HFFc6 (cell line): ENCODE results near the gene KCNQ1. TPM values are rescaled to one million over a fixed set of nuclear protein-coding genes. Genes with fewer than 3 reads are reported as not detected.

Source experiments
- DNase-seq: peaks from one replicate; pipeline ENCODE4 v3.0.0-alpha.2; 2018
- H3K27ac Mint-ChIP-seq: 2 replicates; pipeline ENCODE4 v1.8.0; 2020; ENCODE audit warnings: mild to moderate bottlenecking, mixed read lengths
- H3K27me3 Mint-ChIP-seq: 2 replicates; pipeline ENCODE4 v1.8.0; 2021; ENCODE audit warnings: mild to moderate bottlenecking, moderate library complexity, mixed read lengths; ENCODE audit not compliant: insufficient read depth
- H3K36me3 Mint-ChIP-seq: 2 replicates; pipeline ENCODE4 v1.8.0; 2021; ENCODE audit warnings: low read depth, mixed read lengths
- H3K4me1 Mint-ChIP-seq: 2 replicates; pipeline ENCODE4 v1.8.0; 2020; ENCODE audit warnings: low read depth, mixed read lengths
- H3K4me3 Mint-ChIP-seq: 2 replicates; pipeline ENCODE4 v1.8.0; 2020; ENCODE audit warnings: mild to moderate bottlenecking, moderate library complexity, mixed read lengths
- H3K9me3 Mint-ChIP-seq: 2 replicates; pipeline ENCODE4 v1.8.0; 2020; ENCODE audit warnings: mild to moderate bottlenecking, mixed read lengths
- total RNA-seq, 6 experiments: library from RNA; stranded (reverse); fragmentation: NEBNext Ultra II Directional; extraction: Animal tissue kit (Norgen Biotek cat#: 25700); gene quantifications; 2 replicates in 1 of 6; 3 replicates in 5 of 6; pipeline ENCODE4 v1.2.3, GENCODE V29; 2021
- TF ChIP-seq, protein P1 (sequence below): fragments of 200-600 bp; sonication (generic); IDR thresholded peaks from 2 replicates; pipeline ENCODE4 v1.5.0; 2021; ENCODE audit warnings: antibody characterized with exemption, mild to moderate bottlenecking

Gene KCNQ1
- total RNA-seq, 6 experiments from 2014 or later, result not detected

DNA sequence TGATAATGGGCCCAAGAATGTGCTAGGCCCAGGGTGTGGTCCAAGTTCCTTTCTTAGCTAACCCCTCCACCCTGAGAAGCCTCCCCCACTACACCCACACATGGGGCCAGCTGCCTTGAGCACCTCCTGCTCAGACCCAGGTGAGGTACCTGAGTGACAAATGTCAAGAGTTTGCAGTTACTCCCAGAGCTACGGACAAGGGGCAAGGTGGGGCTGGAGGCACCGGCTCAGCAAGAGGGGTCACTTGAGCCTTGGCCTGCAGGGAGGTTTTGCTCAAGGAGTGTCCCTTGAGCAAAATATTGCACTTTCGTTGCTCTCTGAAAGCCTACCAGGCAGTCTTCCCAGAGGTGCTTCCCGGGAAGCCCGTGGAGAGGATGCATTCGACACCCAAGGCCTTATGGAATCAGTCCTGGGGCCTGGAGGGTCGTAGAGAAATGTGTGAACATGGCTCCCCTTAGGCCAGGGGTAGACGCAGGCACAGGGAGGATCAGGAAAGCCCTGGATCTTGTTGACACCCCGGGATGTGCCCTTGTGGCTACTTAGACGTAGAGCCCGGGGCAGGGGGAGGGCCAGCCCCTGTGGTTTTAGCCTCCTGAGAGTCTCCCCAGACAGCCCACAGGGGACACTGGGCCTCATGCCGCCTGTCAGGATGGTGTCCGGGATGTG is 114.2 kb downstream of the KCNQ1 start:
- no peak overlapping the region for H3K4me3 Mint-ChIP-seq

GRCh38 chr11:2559527-2560311 is 114.9 kb downstream of the KCNQ1 start:
- TF ChIP-seq, protein P1, sequence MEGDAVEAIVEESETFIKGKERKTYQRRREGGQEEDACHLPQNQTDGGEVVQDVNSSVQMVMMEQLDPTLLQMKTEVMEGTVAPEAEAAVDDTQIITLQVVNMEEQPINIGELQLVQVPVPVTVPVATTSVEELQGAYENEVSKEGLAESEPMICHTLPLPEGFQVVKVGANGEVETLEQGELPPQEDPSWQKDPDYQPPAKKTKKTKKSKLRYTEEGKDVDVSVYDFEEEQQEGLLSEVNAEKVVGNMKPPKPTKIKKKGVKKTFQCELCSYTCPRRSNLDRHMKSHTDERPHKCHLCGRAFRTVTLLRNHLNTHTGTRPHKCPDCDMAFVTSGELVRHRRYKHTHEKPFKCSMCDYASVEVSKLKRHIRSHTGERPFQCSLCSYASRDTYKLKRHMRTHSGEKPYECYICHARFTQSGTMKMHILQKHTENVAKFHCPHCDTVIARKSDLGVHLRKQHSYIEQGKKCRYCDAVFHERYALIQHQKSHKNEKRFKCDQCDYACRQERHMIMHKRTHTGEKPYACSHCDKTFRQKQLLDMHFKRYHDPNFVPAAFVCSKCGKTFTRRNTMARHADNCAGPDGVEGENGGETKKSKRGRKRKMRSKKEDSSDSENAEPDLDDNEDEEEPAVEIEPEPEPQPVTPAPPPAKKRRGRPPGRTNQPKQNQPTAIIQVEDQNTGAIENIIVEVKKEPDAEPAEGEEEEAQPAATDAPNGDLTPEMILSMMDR, result no peak
- Mint-ChIP-seq H3K36me3 (no peaks in the 10 kb centered on the region), H3K27me3 (peaks cover 18% of the 10 kb centered on the region), H3K4me3 (no peak overlapping the region), H3K4me1 (no peaks in the 10 kb centered on the region), H3K27ac (no peak overlapping the region), H3K9me3 (no peaks in the 10 kb centered on the region)
- DNase-seq, result no peak

More for the DNA sequence above, 114.2 kb downstream of the KCNQ1 start:
- Mint-ChIP-seq H3K4me1 (no peaks in the 10 kb centered on the region), H3K27me3 (peaks cover 13% of the 10 kb centered on the region), H3K36me3 (no peaks in the 10 kb centered on the region), H3K9me3 (no peaks in the 10 kb centered on the region), H3K27ac (no peak overlapping the region)
- no peak for DNase-seq
- TF ChIP-seq, protein P1, result no peak

DNA sequence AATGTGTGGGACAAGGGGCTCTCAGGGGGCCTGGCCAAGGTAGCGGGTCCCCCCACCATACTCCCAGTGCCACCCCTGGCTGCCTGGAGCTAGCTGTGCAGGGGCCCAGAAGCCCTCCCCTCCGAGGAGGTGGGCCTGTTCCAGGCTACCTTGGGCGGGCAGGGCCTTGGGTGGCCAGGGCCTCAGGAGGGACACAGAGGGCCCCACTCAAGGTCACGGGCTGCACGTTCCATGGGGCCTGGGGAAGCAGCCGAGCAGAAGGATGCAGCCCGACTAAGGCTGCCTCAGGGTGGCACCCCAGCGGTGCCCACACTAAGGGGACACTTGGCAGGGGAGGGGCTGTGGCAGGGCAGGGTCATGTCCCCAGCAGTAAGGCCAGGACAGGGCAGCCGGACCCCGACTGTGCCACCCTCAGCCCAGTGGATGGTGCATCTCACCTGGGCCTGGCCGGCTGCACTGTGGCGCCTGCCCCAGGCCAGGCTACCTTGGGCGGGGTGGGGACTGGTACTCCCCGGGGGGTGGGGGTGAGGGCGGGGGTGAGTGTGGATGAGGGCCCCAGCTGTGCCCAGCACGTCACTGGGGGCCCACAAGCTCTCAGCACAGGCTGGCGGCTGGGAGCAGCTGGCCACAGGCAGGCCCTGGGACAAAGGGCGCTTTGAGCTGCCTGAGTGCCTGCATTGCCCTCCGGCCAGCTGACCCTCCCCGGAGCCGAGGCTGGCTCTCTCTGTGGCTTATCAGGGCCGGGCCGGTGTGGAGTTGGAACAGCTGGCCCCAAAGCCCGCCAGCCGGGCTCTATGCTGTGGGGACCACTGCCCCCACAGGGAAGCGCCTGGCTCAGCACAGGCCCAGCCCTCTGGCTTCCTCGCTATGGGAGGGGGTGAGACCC is 117.1 kb downstream of the KCNQ1 start:
- no peak overlapping the region for H3K27ac Mint-ChIP-seq
- TF ChIP-seq, protein P1, result no peak
- no peaks in the 10 kb centered on the region for H3K9me3 Mint-ChIP-seq
- peaks cover 17% of the 10 kb centered on the region for H3K27me3 Mint-ChIP-seq
- DNase-seq, result no peak
- no peaks in the 10 kb centered on the region for H3K4me1 Mint-ChIP-seq
- no peaks in the 10 kb centered on the region for H3K36me3 Mint-ChIP-seq
- H3K4me3 Mint-ChIP-seq, result no peak overlapping the region

- no peaks in the 10 kb centered on the region for H3K9me3 Mint-ChIP-seq
- DNase-seq, result no peak
- TF ChIP-seq, protein P1, result no peak
- H3K27me3 Mint-ChIP-seq, result peaks cover 17% of the 10 kb centered on the region
- no peak overlapping the region for H3K27ac Mint-ChIP-seq
- H3K4me1 Mint-ChIP-seq, result no peaks in the 10 kb centered on the region
- no peak overlapping the region for H3K4me3 Mint-ChIP-seq
- H3K36me3 Mint-ChIP-seq, result no peaks in the 10 kb centered on the region
Observed at GRCh38 chr11:2562890-2563212, 118.0 kb downstream of the KCNQ1 start.

DNA sequence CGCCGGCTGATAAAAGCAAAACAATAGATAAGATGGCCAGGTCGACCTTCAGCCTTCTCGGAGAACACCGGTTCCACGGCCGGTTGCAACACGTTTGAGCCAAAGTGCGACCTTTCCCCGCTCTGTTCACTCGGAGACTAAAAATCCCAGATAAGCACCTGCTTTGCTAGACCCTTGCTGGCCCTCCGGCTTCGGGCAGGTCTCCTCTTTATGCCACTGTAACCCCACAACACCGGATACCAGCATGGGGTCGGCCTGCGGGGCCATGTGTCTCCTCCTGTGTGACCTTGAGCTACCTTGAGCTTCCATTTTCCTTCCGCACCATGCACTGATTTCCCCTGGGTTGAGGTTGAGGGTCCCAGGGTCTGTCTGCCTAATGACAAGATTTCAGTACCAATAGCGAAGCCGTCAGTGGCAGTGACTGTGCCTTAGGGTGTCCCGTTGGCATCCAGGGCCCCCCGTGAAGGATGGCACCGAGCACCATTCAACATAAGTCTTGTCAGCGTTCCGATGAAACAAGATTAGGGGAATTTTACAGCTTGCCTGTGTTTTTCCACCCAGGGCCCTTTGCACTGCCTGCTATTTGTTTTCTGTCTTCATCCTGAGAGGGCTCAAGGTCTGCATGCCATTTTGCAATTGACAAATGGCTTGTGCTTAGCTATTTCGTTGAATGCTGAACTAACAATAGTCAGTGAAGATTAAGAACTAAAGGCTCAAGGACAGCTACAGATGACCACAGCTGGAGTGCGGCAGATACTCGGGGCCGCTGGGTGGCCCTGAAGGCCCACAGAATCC is 118.6 kb downstream of the KCNQ1 start:
- Mint-ChIP-seq H3K4me3 (no peak overlapping the region), H3K27me3 (peaks cover 14% of the 10 kb centered on the region), H3K9me3 (no peaks in the 10 kb centered on the region), H3K36me3 (no peaks in the 10 kb centered on the region), H3K27ac (no peak overlapping the region), H3K4me1 (no peaks in the 10 kb centered on the region)
- TF ChIP-seq, protein P1, result no peak
- DNase-seq, result no peak
